GM12878 (cell line): ENCODE data around the gene NRXN3.

Experiments used
- CHD2 ChIP-seq: IDR thresholded peaks from 2 replicates; pipeline ENCODE4 v1.6.1; 2011; ENCODE audit warnings: low read depth, low read length, improper control_type of control experiment, borderline replicate concordance
- POLR2A ChIP-seq: IDR thresholded peaks from 2 replicates; pipeline ENCODE4 v1.6.1; 2011; ENCODE audit warnings: low read depth, mild to moderate bottlenecking, low read length
- USF2 ChIP-seq: IDR thresholded peaks from 2 replicates; pipeline ENCODE4 v1.6.1; 2011; ENCODE audit warnings: low read depth, low read length, improper control_type of control experiment, borderline replicate concordance
- TF ChIP-seq, protein P1 (sequence below), 3 experiments: IDR thresholded peaks in 2 of 3; conservative IDR thresholded peaks in 1 of 3; 2 replicates each; pipeline ENCODE4 v1.5.1; 2011; ENCODE audit warnings: low read depth in 3 of 3, low read length in 3 of 3, mild to moderate bottlenecking in 3 of 3, control low read depth in 2 of 3, moderate library complexity in 2 of 3, inconsistent platforms in 1 of 3, mixed read lengths in 1 of 3; ENCODE audit not compliant: control insufficient read depth in 2 of 3, insufficient read depth in 1 of 3; ENCODE audit errors: extremely low read depth in 1 of 3
- TF ChIP-seq, protein P2 (sequence below): IDR thresholded peaks from 2 replicates; pipeline ENCODE4 v1.6.1; 2011; ENCODE audit warnings: borderline replicate concordance, low read depth, mild to moderate bottlenecking, moderate library complexity, low read length; ENCODE audit not compliant: insufficient read depth, poor library complexity, severe bottlenecking

DNA sequence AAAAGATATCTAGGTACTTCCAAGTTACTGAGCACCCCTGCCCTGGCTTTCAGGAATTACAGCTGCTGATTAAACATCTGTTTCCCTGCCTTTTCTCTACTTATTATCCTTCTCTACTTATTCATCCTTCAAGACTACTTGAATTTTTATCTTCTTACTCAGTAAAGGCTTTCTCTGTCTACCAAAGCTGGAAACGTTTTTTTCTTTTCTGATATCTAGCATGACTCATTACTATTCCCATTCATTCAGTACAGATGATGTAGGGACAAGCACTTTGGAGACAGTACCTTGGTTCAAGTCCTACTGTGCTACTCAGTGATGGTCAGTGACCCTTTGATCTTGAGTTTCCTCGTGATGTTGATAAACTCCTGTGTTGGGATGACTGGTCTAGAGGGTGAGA is 848.7 kb downstream of the NRXN3 start:
- TF ChIP-seq, protein P1, sequence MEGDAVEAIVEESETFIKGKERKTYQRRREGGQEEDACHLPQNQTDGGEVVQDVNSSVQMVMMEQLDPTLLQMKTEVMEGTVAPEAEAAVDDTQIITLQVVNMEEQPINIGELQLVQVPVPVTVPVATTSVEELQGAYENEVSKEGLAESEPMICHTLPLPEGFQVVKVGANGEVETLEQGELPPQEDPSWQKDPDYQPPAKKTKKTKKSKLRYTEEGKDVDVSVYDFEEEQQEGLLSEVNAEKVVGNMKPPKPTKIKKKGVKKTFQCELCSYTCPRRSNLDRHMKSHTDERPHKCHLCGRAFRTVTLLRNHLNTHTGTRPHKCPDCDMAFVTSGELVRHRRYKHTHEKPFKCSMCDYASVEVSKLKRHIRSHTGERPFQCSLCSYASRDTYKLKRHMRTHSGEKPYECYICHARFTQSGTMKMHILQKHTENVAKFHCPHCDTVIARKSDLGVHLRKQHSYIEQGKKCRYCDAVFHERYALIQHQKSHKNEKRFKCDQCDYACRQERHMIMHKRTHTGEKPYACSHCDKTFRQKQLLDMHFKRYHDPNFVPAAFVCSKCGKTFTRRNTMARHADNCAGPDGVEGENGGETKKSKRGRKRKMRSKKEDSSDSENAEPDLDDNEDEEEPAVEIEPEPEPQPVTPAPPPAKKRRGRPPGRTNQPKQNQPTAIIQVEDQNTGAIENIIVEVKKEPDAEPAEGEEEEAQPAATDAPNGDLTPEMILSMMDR (IDR thresholded peaks at IDR 0.05 in 2 of 3, conservative IDR thresholded peaks at IDR 0.05 in 1 of 3; ENCODE audit: control insufficient read depth in 2 of 3, extremely low read depth in 1 of 3, insufficient read depth in 1 of 3, low read depth in 3 of 3, low read length in 3 of 3), result no peak
- TF ChIP-seq, protein P2, sequence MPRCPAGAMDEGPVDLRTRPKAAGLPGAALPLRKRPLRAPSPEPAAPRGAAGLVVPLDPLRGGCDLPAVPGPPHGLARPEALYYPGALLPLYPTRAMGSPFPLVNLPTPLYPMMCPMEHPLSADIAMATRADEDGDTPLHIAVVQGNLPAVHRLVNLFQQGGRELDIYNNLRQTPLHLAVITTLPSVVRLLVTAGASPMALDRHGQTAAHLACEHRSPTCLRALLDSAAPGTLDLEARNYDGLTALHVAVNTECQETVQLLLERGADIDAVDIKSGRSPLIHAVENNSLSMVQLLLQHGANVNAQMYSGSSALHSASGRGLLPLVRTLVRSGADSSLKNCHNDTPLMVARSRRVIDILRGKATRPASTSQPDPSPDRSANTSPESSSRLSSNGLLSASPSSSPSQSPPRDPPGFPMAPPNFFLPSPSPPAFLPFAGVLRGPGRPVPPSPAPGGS, result no peak
- TF ChIP-seq CHD2 (no peak), USF2 (no peak), POLR2A (no peak)
